Measurements from ENCODE around the gene FHL1.

Gene FHL1

DNA sequence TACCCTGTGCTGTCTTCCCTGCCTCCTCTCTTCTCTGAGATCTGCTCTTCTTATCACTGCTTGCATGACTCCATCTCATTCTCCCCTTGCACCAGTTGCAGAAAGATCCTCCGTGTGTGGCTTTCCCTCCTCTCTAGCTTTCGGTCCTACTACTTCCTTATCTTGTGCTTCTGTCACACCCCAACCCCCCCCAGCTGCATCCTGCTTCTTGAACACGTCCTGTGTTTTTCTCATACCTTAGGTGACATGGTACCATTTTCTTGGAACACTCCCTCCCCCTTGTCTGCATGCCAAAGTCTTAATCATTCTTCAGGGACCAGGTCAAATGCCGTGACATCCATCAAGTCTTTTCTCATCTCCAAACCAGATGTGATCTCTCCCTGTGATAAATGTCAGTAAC is 46.4 kb downstream of the FHL1 start:
- Histone ChIP-seq H2BK12ac (ENCODE audit: low read length) (no peak overlapping the region), H3K4me1 (ENCODE audit: control insufficient read depth in 1 of 2, insufficient read depth in 2 of 2, low read length in 2 of 2) (no peaks in the 10 kb centered on the region), H3K27ac (ENCODE audit: low read depth, low read length) (no peak overlapping the region), H2AFZ (ENCODE audit: insufficient read depth, low read length, poor library complexity) (no peak overlapping the region), H4K12ac (ENCODE audit: low read depth, low read length) (no peak overlapping the region), H2AK5ac (ENCODE audit: low read length) (no peak overlapping the region), H4K91ac (ENCODE audit: low read depth, low read length) (no peak overlapping the region), H2BK120ac (ENCODE audit: insufficient read depth, low read length, poor library complexity) (no peak overlapping the region), H3K4ac (ENCODE audit: low read depth, low read length) (no peak overlapping the region), H3K79me2 (ENCODE audit: control insufficient read depth, insufficient read depth, low read length, poor library complexity) (no peaks in the 10 kb centered on the region), H4K8ac (ENCODE audit: low read depth, low read length) (no peak overlapping the region), H3K36me3 (ENCODE audit: control insufficient read depth in 1 of 2, insufficient read depth in 2 of 2, low read length in 2 of 2) (no peaks in the 10 kb centered on the region), H3K4me3 (ENCODE audit: low read depth, low read length) (no peak overlapping the region), H3K27me3 (ENCODE audit: insufficient read depth, low read length) (no peaks in the 10 kb centered on the region), H3K14ac (ENCODE audit: low read length) (no peak overlapping the region), H3K9me3 (ENCODE audit: insufficient read depth, low read depth, low read length) (no peaks in the 10 kb centered on the region), H3K23ac (ENCODE audit: low read length) (no peak overlapping the region), H3K4me2 (ENCODE audit: low read length) (no peak overlapping the region), H3K18ac (ENCODE audit: low read length) (no peak overlapping the region), H3K9ac (ENCODE audit: low read length) (no peak overlapping the region), H2BK5ac (ENCODE audit: low read depth, low read length, poor library complexity) (no peak overlapping the region), H3K79me1 (ENCODE audit: low read length) (no peaks in the 10 kb centered on the region)
- WGBS (ENCODE audit: extremely low coverage, insufficient coverage, insufficient read length): no CpG with 5 or more reads among the region's 4 CpGs
- DNase-seq: peak; percentile 54 to 71

DNA sequence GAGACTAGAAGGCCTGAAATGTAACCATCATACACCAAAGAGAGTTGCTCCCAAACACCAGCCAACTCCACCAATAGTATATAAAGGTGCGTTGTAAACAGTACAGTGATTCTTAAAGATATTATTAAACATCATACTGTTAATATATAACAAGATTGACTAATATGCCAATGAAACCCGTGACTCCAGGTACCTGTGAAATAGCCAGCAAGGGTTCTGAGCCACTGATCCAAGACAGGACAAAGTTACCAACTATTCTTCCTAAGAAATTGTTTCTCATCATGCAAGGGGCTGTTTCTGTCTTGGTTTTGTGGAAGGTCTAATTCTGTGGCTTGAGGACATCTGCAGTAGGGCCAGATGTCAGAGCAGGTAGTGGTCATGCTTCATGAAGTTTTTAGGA is 47.2 kb downstream of the FHL1 start:
- no peak overlapping the region for H3K23ac ChIP-seq (ENCODE audit: low read length)
- no peak overlapping the region for H4K91ac ChIP-seq (ENCODE audit: low read depth, low read length)
- no peaks in the 10 kb centered on the region for H3K27me3 ChIP-seq (ENCODE audit: insufficient read depth, low read length)
- no peak overlapping the region for H3K27ac ChIP-seq (ENCODE audit: low read depth, low read length)
- no peak overlapping the region for H3K4ac ChIP-seq (ENCODE audit: low read depth, low read length)
- DNase-seq: no peak
- no peaks in the 10 kb centered on the region for H3K36me3 ChIP-seq (ENCODE audit: control insufficient read depth in 1 of 2, insufficient read depth in 2 of 2, low read length in 2 of 2)
- no peak overlapping the region for H4K12ac ChIP-seq (ENCODE audit: low read depth, low read length)
- H2BK5ac ChIP-seq (ENCODE audit: low read depth, low read length, poor library complexity): no peak overlapping the region
- no CpG with 5 or more reads among the region's 2 CpGs for WGBS (ENCODE audit: extremely low coverage, insufficient coverage, insufficient read length)
- H2AFZ ChIP-seq (ENCODE audit: insufficient read depth, low read length, poor library complexity): no peak overlapping the region
- H3K4me1 ChIP-seq (ENCODE audit: control insufficient read depth in 1 of 2, insufficient read depth in 2 of 2, low read length in 2 of 2): no peaks in the 10 kb centered on the region
- H3K4me3 ChIP-seq (ENCODE audit: low read depth, low read length): no peak overlapping the region
- no peak overlapping the region for H3K9ac ChIP-seq (ENCODE audit: low read length)
- H3K18ac ChIP-seq (ENCODE audit: low read length): no peak overlapping the region
- H2BK12ac ChIP-seq (ENCODE audit: low read length): no peak overlapping the region
- H3K79me2 ChIP-seq (ENCODE audit: control insufficient read depth, insufficient read depth, low read length, poor library complexity): no peaks in the 10 kb centered on the region
- H3K79me1 ChIP-seq (ENCODE audit: low read length): no peaks in the 10 kb centered on the region
- no peak overlapping the region for H3K4me2 ChIP-seq (ENCODE audit: low read length)
- no peak overlapping the region for H2AK5ac ChIP-seq (ENCODE audit: low read length)
- H2BK120ac ChIP-seq (ENCODE audit: insufficient read depth, low read length, poor library complexity): no peak overlapping the region
- no peak overlapping the region for H4K8ac ChIP-seq (ENCODE audit: low read depth, low read length)
- H3K14ac ChIP-seq (ENCODE audit: low read length): no peak overlapping the region
- no peaks in the 10 kb centered on the region for H3K9me3 ChIP-seq (ENCODE audit: insufficient read depth, low read depth, low read length)

DNA sequence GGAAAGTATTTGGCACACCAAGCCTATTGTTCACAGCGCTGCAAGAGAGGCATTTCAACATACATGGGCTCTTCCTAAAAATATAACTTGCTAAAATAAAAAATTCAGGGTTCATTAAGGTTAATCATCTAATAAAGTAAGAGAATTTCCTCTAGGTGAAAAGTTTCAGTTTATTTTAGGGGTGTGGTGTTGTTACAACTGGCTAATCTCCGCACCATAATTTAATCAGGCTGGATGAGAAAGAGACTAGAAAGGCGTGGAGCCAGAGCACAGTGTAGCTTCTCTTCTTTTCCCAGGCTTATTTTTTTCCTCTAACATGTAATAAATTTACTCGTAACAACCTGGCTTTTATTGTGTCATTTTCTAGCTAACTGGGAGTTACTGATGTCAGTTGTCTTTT is 47.9 kb downstream of the FHL1 start:
- Histone ChIP-seq H3K4ac (ENCODE audit: low read depth, low read length) (no peak overlapping the region), H4K8ac (ENCODE audit: low read depth, low read length) (no peak overlapping the region), H3K36me3 (ENCODE audit: control insufficient read depth in 1 of 2, insufficient read depth in 2 of 2, low read length in 2 of 2) (no peaks in the 10 kb centered on the region), H4K91ac (ENCODE audit: low read depth, low read length) (no peak overlapping the region), H2BK12ac (ENCODE audit: low read length) (no peak overlapping the region), H2AFZ (ENCODE audit: insufficient read depth, low read length, poor library complexity) (no peak overlapping the region), H2BK120ac (ENCODE audit: insufficient read depth, low read length, poor library complexity) (no peak overlapping the region), H3K4me1 (ENCODE audit: control insufficient read depth in 1 of 2, insufficient read depth in 2 of 2, low read length in 2 of 2) (no peaks in the 10 kb centered on the region), H2AK5ac (ENCODE audit: low read length) (no peak overlapping the region), H3K79me2 (ENCODE audit: control insufficient read depth, insufficient read depth, low read length, poor library complexity) (no peaks in the 10 kb centered on the region), H3K4me2 (ENCODE audit: low read length) (no peak overlapping the region), H3K79me1 (ENCODE audit: low read length) (no peaks in the 10 kb centered on the region), H2BK5ac (ENCODE audit: low read depth, low read length, poor library complexity) (no peak overlapping the region), H4K12ac (ENCODE audit: low read depth, low read length) (no peak overlapping the region), H3K27ac (ENCODE audit: low read depth, low read length) (no peak overlapping the region), H3K9me3 (ENCODE audit: insufficient read depth, low read depth, low read length) (no peaks in the 10 kb centered on the region), H3K27me3 (ENCODE audit: insufficient read depth, low read length) (no peaks in the 10 kb centered on the region), H3K4me3 (ENCODE audit: low read depth, low read length) (no peak overlapping the region), H3K9ac (ENCODE audit: low read length) (no peak overlapping the region), H3K18ac (ENCODE audit: low read length) (no peak overlapping the region), H3K14ac (ENCODE audit: low read length) (no peak overlapping the region), H3K23ac (ENCODE audit: low read length) (no peak overlapping the region)
- no peak for DNase-seq
- WGBS (ENCODE audit: extremely low coverage, insufficient coverage, insufficient read length): no CpG with 5 or more reads among the region's 4 CpGs

DNA sequence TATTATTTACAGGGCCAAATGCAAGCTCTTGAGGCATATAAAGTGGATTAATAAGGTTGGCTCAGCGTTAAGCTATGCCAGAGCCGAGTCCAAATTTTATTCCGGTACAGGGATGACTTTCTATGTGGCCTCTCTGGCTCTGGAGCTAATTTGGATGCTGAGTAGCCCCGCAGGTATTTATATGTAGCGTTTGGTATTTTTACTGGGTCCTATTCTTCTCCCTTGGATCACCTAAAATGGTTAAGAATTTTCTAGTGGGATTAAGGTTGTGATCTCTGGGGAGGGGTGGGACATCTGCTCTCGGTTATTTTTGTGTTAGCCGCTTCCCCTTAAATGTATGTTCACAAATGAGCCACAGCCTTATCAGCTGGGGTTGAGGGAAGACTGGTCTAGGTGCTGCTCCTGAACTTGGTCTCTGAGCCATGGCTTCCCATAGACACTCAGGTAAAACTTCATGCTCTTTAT is 49.4 kb downstream of the FHL1 start:
- Histone ChIP-seq H3K4ac (ENCODE audit: low read depth, low read length) (no peak overlapping the region), H4K8ac (ENCODE audit: low read depth, low read length) (no peak overlapping the region), H3K4me1 (ENCODE audit: control insufficient read depth in 1 of 2, insufficient read depth in 2 of 2, low read length in 2 of 2) (no peaks in the 10 kb centered on the region), H3K27ac (ENCODE audit: low read depth, low read length) (no peak overlapping the region), H2AFZ (ENCODE audit: insufficient read depth, low read length, poor library complexity) (no peak overlapping the region), H4K12ac (ENCODE audit: low read depth, low read length) (no peak overlapping the region), H3K79me1 (ENCODE audit: low read length) (no peaks in the 10 kb centered on the region), H3K36me3 (ENCODE audit: control insufficient read depth in 1 of 2, insufficient read depth in 2 of 2, low read length in 2 of 2) (no peaks in the 10 kb centered on the region), H3K27me3 (ENCODE audit: insufficient read depth, low read length) (no peaks in the 10 kb centered on the region), H2AK5ac (ENCODE audit: low read length) (no peak overlapping the region), H3K14ac (ENCODE audit: low read length) (no peak overlapping the region), H3K9me3 (ENCODE audit: insufficient read depth, low read depth, low read length) (no peaks in the 10 kb centered on the region), H2BK12ac (ENCODE audit: low read length) (no peak overlapping the region), H3K4me2 (ENCODE audit: low read length) (no peak overlapping the region), H3K23ac (ENCODE audit: low read length) (no peak overlapping the region), H3K79me2 (ENCODE audit: control insufficient read depth, insufficient read depth, low read length, poor library complexity) (no peaks in the 10 kb centered on the region), H3K4me3 (ENCODE audit: low read depth, low read length) (no peak overlapping the region), H3K9ac (ENCODE audit: low read length) (no peak overlapping the region), H2BK5ac (ENCODE audit: low read depth, low read length, poor library complexity) (no peak overlapping the region), H4K91ac (ENCODE audit: low read depth, low read length) (no peak overlapping the region), H2BK120ac (ENCODE audit: insufficient read depth, low read length, poor library complexity) (no peak overlapping the region), H3K18ac (ENCODE audit: low read length) (no peak overlapping the region)
- no peak for DNase-seq
- no CpG with 5 or more reads among the region's 7 CpGs for WGBS (ENCODE audit: extremely low coverage, insufficient coverage, insufficient read length)

Measured in trophoblast cell (in vitro differentiated cells and primary cell).